HCT116 (cell line): ENCODE data around the gene EPHA2. TPM values are rescaled to one million over a fixed set of nuclear protein-coding genes. Genes with fewer than 3 reads are reported as not detected.
A peak's percentile ranks its signal among the peaks of the same experiment; 100 is the strongest.

Experiments
- ATAC-seq: fragments of 200-7000 bp; cut with Tn5 transposase; 2 replicates; pipeline ENCODE4 v1.9.1; 2020; ENCODE audit warnings: mild to moderate bottlenecking, moderate library complexity
- BruUV-seq: library from RNA; stranded (reverse); fragments of 400-500 nt; replicated peaks from 2 replicates; lab custom pipeline; 2021; lab: Mats Ljungman, UMichigan
- CTCF ChIA-PET: fragments of 300-600 bp; sonication (Branson Sonifier 250); formaldehyde crosslinking; loops from one replicate; lab custom pipeline; 2021; ENCODE audit warnings: antibody characterized with exemption; lab: Charles Lee
- POLR2A ChIA-PET: fragments of 300-600, 350-600 bp; sonication (Branson Sonifier 250); formaldehyde crosslinking; loops from one replicate; lab custom pipeline; 2021; ENCODE audit warnings: antibody characterized with exemption; lab: Charles Lee
- RAD21 ChIA-PET, 2 experiments: fragments of 300-600 bp; sonication (Branson Sonifier 250); formaldehyde crosslinking; loops; one replicate each; lab custom pipeline; 2023; ENCODE audit warnings: low total read pairs in 2 of 2; ENCODE audit not compliant: uncharacterized antibody in 2 of 2, unreplicated experiment in 2 of 2, low non-redundant PET in 1 of 2; lab: Charles Lee
- DNase-seq: peaks from one replicate; pipeline ENCODE4 v3.0.0-alpha.2; 2010; ENCODE audit warnings: low read depth, low spot score
- H2AFZ ChIP-seq: fragments of 200-600 bp; shearing (Covaris generic), sonication (generic); 2 replicates; pipeline ENCODE4 v1.6.1; 2017; ENCODE audit warnings: low read depth, mixed run types, mixed read lengths, antibody characterized with exemption, low read length; ENCODE audit not compliant: poor library complexity, severe bottlenecking
- H3K27ac ChIP-seq: 2 replicates; pipeline ENCODE4 v1.5.1; 2012; ENCODE audit warnings: low read depth, low read length
- H3K27me3 ChIP-seq: fragments of 200-600 bp; sonication (generic); 2 replicates; pipeline ENCODE4 v1.6.1; 2016; ENCODE audit warnings: mixed run types, low read length, mixed read lengths; ENCODE audit not compliant: insufficient read depth
- H3K36me3 ChIP-seq, 2 experiments: fragments of 200-500 bp in 1 of 2; fragments of 200-600 bp in 1 of 2; sonication (Bioruptor generic) in 1 of 2; sonication (generic) in 1 of 2; 2 replicates each; pipeline versions ENCODE4 v1.5.1 to v1.6.1; 2014 to 2016; ENCODE audit warnings: low read length in 2 of 2, inconsistent platforms in 1 of 2, mixed read lengths in 1 of 2, mixed run types in 1 of 2; ENCODE audit not compliant: insufficient read depth in 2 of 2, control insufficient read depth in 1 of 2
- H3K4me1 ChIP-seq, 2 experiments: fragments of 200-600 bp in 1 of 2; sonication (generic) in 1 of 2; 2 replicates each; pipeline versions ENCODE4 v1.5.1 to v1.6.1; 2012 to 2017; ENCODE audit warnings: low read length in 2 of 2, inconsistent platforms in 1 of 2, mild to moderate bottlenecking in 1 of 2, mixed read lengths in 1 of 2, mixed run types in 1 of 2, moderate library complexity in 1 of 2; ENCODE audit not compliant: insufficient read depth in 2 of 2, control insufficient read depth in 1 of 2
- H3K4me2 ChIP-seq: fragments of 200-600 bp; sonication (generic); 2 replicates; pipeline ENCODE4 v1.6.1; 2017; ENCODE audit warnings: mixed run types, low read length, mixed read lengths
- H3K4me3 ChIP-seq, 2 experiments: fragments of 200-600 bp in 1 of 2; sonication (generic) in 1 of 2; replicated peaks in 1 of 2; 2 replicates each; pipeline ENCODE4 v1.5.1; 2011 to 2016; ENCODE audit warnings: low read length in 2 of 2, control low read depth in 1 of 2, low read depth in 1 of 2, mild to moderate bottlenecking in 1 of 2, mixed read lengths in 1 of 2, mixed run types in 1 of 2
- H3K79me2 ChIP-seq: fragments of 200-600 bp; sonication (generic); 2 replicates; pipeline ENCODE4 v1.6.1; 2017; ENCODE audit warnings: mild to moderate bottlenecking, mixed run types, low read length, moderate library complexity, mixed read lengths; ENCODE audit not compliant: insufficient read depth
- H3K9ac ChIP-seq: fragments of 200-600 bp; sonication (generic); 2 replicates; pipeline ENCODE4 v1.6.1; 2016; ENCODE audit warnings: low read length, mixed read lengths
- H3K9me2 ChIP-seq: fragments of 200-600 bp; sonication (generic), shearing (Covaris generic); 2 replicates; pipeline ENCODE4 v1.6.1; 2017; ENCODE audit warnings: mixed run types, mild to moderate bottlenecking, moderate library complexity; ENCODE audit not compliant: insufficient read depth
- H3K9me3 ChIP-seq, 2 experiments: fragments of 200-500 bp in 1 of 2; fragments of 200-600 bp in 1 of 2; sonication (Bioruptor generic) in 1 of 2; sonication (generic) in 1 of 2; 2 replicates each; pipeline ENCODE4 v1.6.1; 2014 to 2017; ENCODE audit warnings: low read length in 2 of 2, mixed read lengths in 2 of 2, inconsistent platforms in 1 of 2, low read depth in 1 of 2, mild to moderate bottlenecking in 1 of 2, mixed run types in 1 of 2, moderate library complexity in 1 of 2; ENCODE audit not compliant: control insufficient read depth in 1 of 2, insufficient read depth in 1 of 2
- H4K20me1 ChIP-seq: fragments of 200-600 bp; sonication (generic), shearing (Covaris generic); 2 replicates; pipeline ENCODE4 v1.6.1; 2017; ENCODE audit warnings: mixed run types, mild to moderate bottlenecking, moderate library complexity; ENCODE audit not compliant: insufficient read depth
- CEBPB ChIP-seq: IDR thresholded peaks from 2 replicates; pipeline ENCODE4 v1.6.1; 2012; ENCODE audit warnings: low read depth
- ELF1 ChIP-seq: IDR thresholded peaks from 2 replicates; pipeline ENCODE4 v1.6.1; 2012; ENCODE audit warnings: low read depth, borderline replicate concordance
- EZH2phosphoT487 ChIP-seq: fragments of 200-600 bp; IDR thresholded peaks from 2 replicates; pipeline ENCODE4 v1.6.1; 2018; ENCODE audit warnings: antibody characterized with exemption, borderline replicate concordance
- FOSL1 ChIP-seq: IDR thresholded peaks from 2 replicates; pipeline ENCODE4 v1.6.1; 2012; ENCODE audit warnings: low read depth
- JUND ChIP-seq: IDR thresholded peaks from 2 replicates; pipeline ENCODE4 v1.6.1; 2012
- MAX ChIP-seq: IDR thresholded peaks from 2 replicates; pipeline ENCODE4 v1.6.1; 2012
- POLR2AphosphoS5 ChIP-seq: IDR thresholded peaks from 2 replicates; pipeline ENCODE4 v1.6.1; 2011; ENCODE audit warnings: mild to moderate bottlenecking, low read depth, low read length, moderate library complexity
- SIN3A ChIP-seq: IDR thresholded peaks from 2 replicates; pipeline ENCODE4 v1.6.1; 2012; ENCODE audit warnings: low read depth
- SRF ChIP-seq: IDR thresholded peaks from 2 replicates; pipeline ENCODE4 v1.6.1; 2012; ENCODE audit warnings: low read depth
- TCF7L2 ChIP-seq: IDR thresholded peaks from 2 replicates; pipeline ENCODE4 v1.7.0; 2011; ENCODE audit warnings: borderline replicate concordance, inconsistent platforms; ENCODE audit not compliant: insufficient read depth, insufficient read length; ENCODE audit errors: extremely low read depth
- YY1 ChIP-seq: IDR thresholded peaks from 2 replicates; pipeline ENCODE4 v1.6.1; 2011; ENCODE audit warnings: low read length, low read depth, moderate library complexity, mild to moderate bottlenecking; ENCODE audit not compliant: insufficient replicate concordance; ENCODE audit errors: extremely low read depth
- intact Hi-C: fragments of 100-400 bp; cut with micrococcal nuclease; formaldehyde crosslinking; loops from 2 replicates; pipeline ENCODE4 v1.10.0; 2022
- total RNA-seq: library from RNA; stranded (reverse); gene quantifications from one replicate; pipeline ENCODE4 v1.2.1, GENCODE V29; 2021; ENCODE audit not compliant: unreplicated experiment
- TF ChIP-seq, protein P1 (sequence below): IDR thresholded peaks from 2 replicates; pipeline ENCODE4 v1.6.1; 2011; ENCODE audit warnings: mild to moderate bottlenecking, low read length, moderate library complexity; ENCODE audit not compliant: insufficient replicate concordance; ENCODE audit errors: extremely low read depth
- TF ChIP-seq, protein P2 (sequence below), 3 experiments: fragments of 200-600 bp in 1 of 3; sonication (generic) in 1 of 3; IDR thresholded peaks in 2 of 3; conservative IDR thresholded peaks in 1 of 3; 2 replicates each; pipeline ENCODE4 v1.5.1; 2012 to 2017; ENCODE audit warnings: low read depth in 2 of 3, low read length in 2 of 3, antibody characterized with exemption in 1 of 3, borderline replicate concordance in 1 of 3, control low read depth in 1 of 3, mild to moderate bottlenecking in 1 of 3, mixed read lengths in 1 of 3, mixed run types in 1 of 3, moderate library complexity in 1 of 3; ENCODE audit not compliant: insufficient read depth in 1 of 3
- TF ChIP-seq, protein P3 (sequence below): IDR thresholded peaks from 2 replicates; pipeline ENCODE4 v1.6.1; 2012
- TF ChIP-seq, protein P4 (sequence below): IDR thresholded peaks from 2 replicates; pipeline ENCODE4 v1.6.1; 2012; ENCODE audit warnings: low read depth

EPHA2 gene
- total RNA-seq, 1 experiment from 2014 or later: 164 TPM

- TF ChIP-seq POLR2AphosphoS5 (peak; percentile 99), FOSL1 (no peak), EZH2phosphoT487 (no peak)
- TF ChIP-seq, protein P1, sequence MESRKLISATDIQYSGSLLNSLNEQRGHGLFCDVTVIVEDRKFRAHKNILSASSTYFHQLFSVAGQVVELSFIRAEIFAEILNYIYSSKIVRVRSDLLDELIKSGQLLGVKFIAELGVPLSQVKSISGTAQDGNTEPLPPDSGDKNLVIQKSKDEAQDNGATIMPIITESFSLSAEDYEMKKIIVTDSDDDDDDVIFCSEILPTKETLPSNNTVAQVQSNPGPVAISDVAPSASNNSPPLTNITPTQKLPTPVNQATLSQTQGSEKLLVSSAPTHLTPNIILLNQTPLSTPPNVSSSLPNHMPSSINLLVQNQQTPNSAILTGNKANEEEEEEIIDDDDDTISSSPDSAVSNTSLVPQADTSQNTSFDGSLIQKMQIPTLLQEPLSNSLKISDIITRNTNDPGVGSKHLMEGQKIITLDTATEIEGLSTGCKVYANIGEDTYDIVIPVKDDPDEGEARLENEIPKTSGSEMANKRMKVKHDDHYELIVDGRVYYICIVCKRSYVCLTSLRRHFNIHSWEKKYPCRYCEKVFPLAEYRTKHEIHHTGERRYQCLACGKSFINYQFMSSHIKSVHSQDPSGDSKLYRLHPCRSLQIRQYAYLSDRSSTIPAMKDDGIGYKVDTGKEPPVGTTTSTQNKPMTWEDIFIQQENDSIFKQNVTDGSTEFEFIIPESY: no peak
Observed at GRCh38 chr1:16155537-16156410, at the start of gene EPHA2 (continued).

GRCh38 chr1:16205334-16205671 lies 49.4 kb upstream of the EPHA2 start:
- no peak for ATAC-seq
- RAD21 ChIA-PET: no interaction called here
- no TSS peak for BruUV-seq
- TF ChIP-seq, protein P2, sequence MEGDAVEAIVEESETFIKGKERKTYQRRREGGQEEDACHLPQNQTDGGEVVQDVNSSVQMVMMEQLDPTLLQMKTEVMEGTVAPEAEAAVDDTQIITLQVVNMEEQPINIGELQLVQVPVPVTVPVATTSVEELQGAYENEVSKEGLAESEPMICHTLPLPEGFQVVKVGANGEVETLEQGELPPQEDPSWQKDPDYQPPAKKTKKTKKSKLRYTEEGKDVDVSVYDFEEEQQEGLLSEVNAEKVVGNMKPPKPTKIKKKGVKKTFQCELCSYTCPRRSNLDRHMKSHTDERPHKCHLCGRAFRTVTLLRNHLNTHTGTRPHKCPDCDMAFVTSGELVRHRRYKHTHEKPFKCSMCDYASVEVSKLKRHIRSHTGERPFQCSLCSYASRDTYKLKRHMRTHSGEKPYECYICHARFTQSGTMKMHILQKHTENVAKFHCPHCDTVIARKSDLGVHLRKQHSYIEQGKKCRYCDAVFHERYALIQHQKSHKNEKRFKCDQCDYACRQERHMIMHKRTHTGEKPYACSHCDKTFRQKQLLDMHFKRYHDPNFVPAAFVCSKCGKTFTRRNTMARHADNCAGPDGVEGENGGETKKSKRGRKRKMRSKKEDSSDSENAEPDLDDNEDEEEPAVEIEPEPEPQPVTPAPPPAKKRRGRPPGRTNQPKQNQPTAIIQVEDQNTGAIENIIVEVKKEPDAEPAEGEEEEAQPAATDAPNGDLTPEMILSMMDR (IDR thresholded peaks at IDR 0.05 in 2 of 3, conservative IDR thresholded peaks at IDR 0.05 in 1 of 3; ENCODE audit: borderline replicate concordance in 1 of 3, insufficient read depth in 1 of 3, low read depth in 2 of 3, low read length in 2 of 3): no peak
- TF ChIP-seq POLR2AphosphoS5: no peak
- TF ChIP-seq MAX: no peak
- TF ChIP-seq TCF7L2: no peak
- no peak for TF ChIP-seq EZH2phosphoT487
- no peak for TF ChIP-seq SIN3A
- no peak for TF ChIP-seq YY1
- TF ChIP-seq JUND: no peak
- TF ChIP-seq, protein P3, sequence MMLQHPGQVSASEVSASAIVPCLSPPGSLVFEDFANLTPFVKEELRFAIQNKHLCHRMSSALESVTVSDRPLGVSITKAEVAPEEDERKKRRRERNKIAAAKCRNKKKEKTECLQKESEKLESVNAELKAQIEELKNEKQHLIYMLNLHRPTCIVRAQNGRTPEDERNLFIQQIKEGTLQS: no peak
- TF ChIP-seq, protein P4, sequence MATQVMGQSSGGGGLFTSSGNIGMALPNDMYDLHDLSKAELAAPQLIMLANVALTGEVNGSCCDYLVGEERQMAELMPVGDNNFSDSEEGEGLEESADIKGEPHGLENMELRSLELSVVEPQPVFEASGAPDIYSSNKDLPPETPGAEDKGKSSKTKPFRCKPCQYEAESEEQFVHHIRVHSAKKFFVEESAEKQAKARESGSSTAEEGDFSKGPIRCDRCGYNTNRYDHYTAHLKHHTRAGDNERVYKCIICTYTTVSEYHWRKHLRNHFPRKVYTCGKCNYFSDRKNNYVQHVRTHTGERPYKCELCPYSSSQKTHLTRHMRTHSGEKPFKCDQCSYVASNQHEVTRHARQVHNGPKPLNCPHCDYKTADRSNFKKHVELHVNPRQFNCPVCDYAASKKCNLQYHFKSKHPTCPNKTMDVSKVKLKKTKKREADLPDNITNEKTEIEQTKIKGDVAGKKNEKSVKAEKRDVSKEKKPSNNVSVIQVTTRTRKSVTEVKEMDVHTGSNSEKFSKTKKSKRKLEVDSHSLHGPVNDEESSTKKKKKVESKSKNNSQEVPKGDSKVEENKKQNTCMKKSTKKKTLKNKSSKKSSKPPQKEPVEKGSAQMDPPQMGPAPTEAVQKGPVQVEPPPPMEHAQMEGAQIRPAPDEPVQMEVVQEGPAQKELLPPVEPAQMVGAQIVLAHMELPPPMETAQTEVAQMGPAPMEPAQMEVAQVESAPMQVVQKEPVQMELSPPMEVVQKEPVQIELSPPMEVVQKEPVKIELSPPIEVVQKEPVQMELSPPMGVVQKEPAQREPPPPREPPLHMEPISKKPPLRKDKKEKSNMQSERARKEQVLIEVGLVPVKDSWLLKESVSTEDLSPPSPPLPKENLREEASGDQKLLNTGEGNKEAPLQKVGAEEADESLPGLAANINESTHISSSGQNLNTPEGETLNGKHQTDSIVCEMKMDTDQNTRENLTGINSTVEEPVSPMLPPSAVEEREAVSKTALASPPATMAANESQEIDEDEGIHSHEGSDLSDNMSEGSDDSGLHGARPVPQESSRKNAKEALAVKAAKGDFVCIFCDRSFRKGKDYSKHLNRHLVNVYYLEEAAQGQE: no peak
- TF ChIP-seq ELF1: no peak
- no peak for TF ChIP-seq CEBPB
- TF ChIP-seq SRF: no peak

More at GRCh38 chr1:16205334-16205671, 49.4 kb upstream of the EPHA2 start:
- H4K20me1 ChIP-seq: no peaks in the 10 kb centered on the region
- H3K79me2 ChIP-seq: peaks cover 9% of the 10 kb centered on the region; the same call in 1 of the 2 replicates
- DNase-seq: no peak
- intact Hi-C loops: no loop called here
- peaks cover 10 to 27% of the 10 kb centered on the region in 2 experiments; a peak in 2 of 4 replicates for H3K36me3 ChIP-seq
- peak overlapping the region; percentile 90 for H3K9ac ChIP-seq
- peak overlapping the region; percentile 82 for H3K27ac ChIP-seq
- ChIA-PET POLR2A (interaction anchor here (0.8 kb wide), 1 partner anchor 11 kb away, joined by 3 read pairs; no protein-coding TSS in a partner anchor), CTCF (no interaction called here)
- peaks cover 19 to 42% of the 10 kb centered on the region in 2 experiments for H3K4me1 ChIP-seq
- H3K9me2 ChIP-seq: no peaks in the 10 kb centered on the region
- no peak overlapping the region; a peak in 1 of 4 replicates for H3K4me3 ChIP-seq
- no peak overlapping the region for H2AFZ ChIP-seq
- peak overlapping the region; percentile 95 for H3K4me2 ChIP-seq
- no peaks in the 10 kb centered on the region for H3K27me3 ChIP-seq
- H3K9me3 ChIP-seq: no peaks in the 10 kb centered on the region
